ENCODE measurements around the gene MACROD2.

MACROD2 gene

GRCh38 chr20:15476186-15476585, 1480.9 kb downstream of the MACROD2 start:
- Histone ChIP-seq H3K4me3 (ENCODE audit: low read depth, low read length) (no peak overlapping the region), H3K9me3 (ENCODE audit: control insufficient read depth, insufficient read depth, low read length) (no peaks in the 10 kb centered on the region), H3K36me3 (ENCODE audit: control insufficient read depth, insufficient read depth, low read length) (no peaks in the 10 kb centered on the region), H3K9ac (ENCODE audit: low read depth, low read length) (no peak overlapping the region), H3K27me3 (ENCODE audit: control insufficient read depth, insufficient read depth, low read length) (no peaks in the 10 kb centered on the region), H3K4me1 (ENCODE audit: control insufficient read depth, insufficient read depth, low read length) (no peaks in the 10 kb centered on the region)

DNA sequence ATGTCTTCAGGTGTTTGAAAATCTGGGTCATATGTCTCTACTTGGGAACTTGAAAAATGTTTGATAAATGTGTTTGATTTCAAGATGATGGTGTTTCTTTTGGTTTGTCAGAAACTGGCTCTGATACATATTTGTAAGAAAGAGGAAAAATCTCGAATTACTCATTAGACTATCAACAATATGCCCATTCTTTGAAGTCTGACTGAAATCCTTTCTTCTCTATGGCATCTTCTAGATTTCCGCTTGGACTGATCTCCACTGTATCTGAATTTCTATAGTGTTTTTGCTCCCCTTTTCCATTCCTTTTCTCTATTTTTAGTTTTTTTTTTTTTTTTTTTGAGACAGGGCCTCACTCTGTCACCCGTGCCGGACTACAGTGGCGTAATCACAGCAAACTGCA, 1481.5 kb downstream of the MACROD2 start:
- H3K27me3 ChIP-seq (ENCODE audit: control insufficient read depth, insufficient read depth, low read length) = no peaks in the 10 kb centered on the region
- no peak overlapping the region for H3K9ac ChIP-seq (ENCODE audit: low read depth, low read length)
- no peaks in the 10 kb centered on the region for H3K4me1 ChIP-seq (ENCODE audit: control insufficient read depth, insufficient read depth, low read length)
- H3K4me3 ChIP-seq (ENCODE audit: low read depth, low read length) = no peak overlapping the region
- no peaks in the 10 kb centered on the region for H3K36me3 ChIP-seq (ENCODE audit: control insufficient read depth, insufficient read depth, low read length)
- no peaks in the 10 kb centered on the region for H3K9me3 ChIP-seq (ENCODE audit: control insufficient read depth, insufficient read depth, low read length)

DNA sequence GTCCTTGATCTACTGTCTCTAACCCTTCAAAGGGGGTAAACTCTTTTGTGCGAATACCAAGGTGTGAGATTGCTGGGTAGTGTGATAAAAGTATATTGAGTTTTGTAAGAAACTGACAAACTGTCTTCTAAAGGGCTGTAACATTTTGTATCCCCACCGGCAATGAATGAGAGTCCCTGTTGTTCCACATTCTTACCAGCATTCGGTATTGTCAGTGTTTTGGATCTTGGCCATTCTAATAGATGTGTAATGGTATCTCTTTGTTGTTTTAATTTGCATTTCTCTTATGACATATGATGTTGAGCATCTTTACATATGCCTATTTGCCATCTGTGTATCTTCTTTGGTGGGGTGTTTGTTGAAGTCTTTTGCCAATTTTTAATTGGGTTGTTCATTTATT, 1487.2 kb downstream of the MACROD2 start:
- Histone ChIP-seq H3K9me3 (ENCODE audit: control insufficient read depth, insufficient read depth, low read length) (no peaks in the 10 kb centered on the region), H3K36me3 (ENCODE audit: control insufficient read depth, insufficient read depth, low read length) (no peaks in the 10 kb centered on the region), H3K27me3 (ENCODE audit: control insufficient read depth, insufficient read depth, low read length) (no peaks in the 10 kb centered on the region), H3K4me1 (ENCODE audit: control insufficient read depth, insufficient read depth, low read length) (no peaks in the 10 kb centered on the region), H3K4me3 (ENCODE audit: low read depth, low read length) (no peak overlapping the region), H3K9ac (ENCODE audit: low read depth, low read length) (no peak overlapping the region)

DNA sequence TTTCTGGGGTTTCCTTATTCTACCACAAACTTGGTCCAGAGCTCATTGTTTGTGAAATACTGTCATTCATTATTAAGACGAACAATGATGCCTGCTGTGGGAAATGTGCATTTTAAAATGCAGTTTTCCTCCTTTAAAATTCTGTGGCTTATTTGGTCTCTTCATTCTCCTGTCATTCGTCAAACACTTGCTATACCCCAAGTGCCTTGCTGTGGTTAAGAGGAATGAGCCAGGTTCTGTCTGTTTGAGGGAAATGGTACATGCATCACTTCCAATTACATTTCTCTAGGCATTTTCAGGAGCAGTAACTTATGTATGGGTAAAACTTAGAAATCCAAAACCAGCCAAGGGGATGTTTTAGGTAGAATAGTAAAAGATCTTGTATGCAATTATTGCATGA, 1490.2 kb downstream of the MACROD2 start:
- Histone ChIP-seq H3K9me3 (ENCODE audit: control insufficient read depth, insufficient read depth, low read length) (no peaks in the 10 kb centered on the region), H3K27me3 (ENCODE audit: control insufficient read depth, insufficient read depth, low read length) (no peaks in the 10 kb centered on the region), H3K36me3 (ENCODE audit: control insufficient read depth, insufficient read depth, low read length) (no peaks in the 10 kb centered on the region), H3K4me3 (ENCODE audit: low read depth, low read length) (no peak overlapping the region), H3K9ac (ENCODE audit: low read depth, low read length) (no peak overlapping the region), H3K4me1 (ENCODE audit: control insufficient read depth, insufficient read depth, low read length) (no peaks in the 10 kb centered on the region)

DNA sequence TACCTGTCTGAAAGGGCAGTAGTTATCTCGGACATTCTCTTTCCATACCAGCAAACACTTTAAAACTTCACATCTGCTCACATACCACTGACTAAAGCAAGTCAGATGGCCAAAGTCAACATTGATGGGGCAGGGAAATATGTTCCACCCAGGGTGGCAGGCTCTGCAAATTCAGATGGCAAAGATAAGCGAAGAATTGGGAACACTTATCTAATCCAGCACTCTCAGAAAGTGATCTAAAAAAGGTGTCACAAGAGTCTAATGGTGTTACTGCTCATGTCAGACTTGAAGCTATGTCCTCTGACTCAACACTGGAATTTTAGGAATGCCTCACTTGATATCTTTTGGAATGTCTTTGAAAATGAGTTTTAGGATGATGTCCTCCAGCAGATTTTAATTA, 1491.7 kb downstream of the MACROD2 start:
- H3K4me1 ChIP-seq (ENCODE audit: control insufficient read depth, insufficient read depth, low read length) = no peaks in the 10 kb centered on the region
- H3K4me3 ChIP-seq (ENCODE audit: low read depth, low read length) = no peak overlapping the region

GRCh38 chr20:15487682-15488081, 1492.4 kb downstream of the MACROD2 start:
- Histone ChIP-seq H3K4me1 (ENCODE audit: control insufficient read depth, insufficient read depth, low read length) (no peaks in the 10 kb centered on the region), H3K4me3 (ENCODE audit: low read depth, low read length) (no peak overlapping the region), H3K9me3 (ENCODE audit: control insufficient read depth, insufficient read depth, low read length) (no peaks in the 10 kb centered on the region)

More for the DNA sequence above, 1491.7 kb downstream of the MACROD2 start:
- Histone ChIP-seq H3K9me3 (ENCODE audit: control insufficient read depth, insufficient read depth, low read length) (no peaks in the 10 kb centered on the region), H3K9ac (ENCODE audit: low read depth, low read length) (no peak overlapping the region), H3K36me3 (ENCODE audit: control insufficient read depth, insufficient read depth, low read length) (no peaks in the 10 kb centered on the region), H3K27me3 (ENCODE audit: control insufficient read depth, insufficient read depth, low read length) (no peaks in the 10 kb centered on the region)

DNA sequence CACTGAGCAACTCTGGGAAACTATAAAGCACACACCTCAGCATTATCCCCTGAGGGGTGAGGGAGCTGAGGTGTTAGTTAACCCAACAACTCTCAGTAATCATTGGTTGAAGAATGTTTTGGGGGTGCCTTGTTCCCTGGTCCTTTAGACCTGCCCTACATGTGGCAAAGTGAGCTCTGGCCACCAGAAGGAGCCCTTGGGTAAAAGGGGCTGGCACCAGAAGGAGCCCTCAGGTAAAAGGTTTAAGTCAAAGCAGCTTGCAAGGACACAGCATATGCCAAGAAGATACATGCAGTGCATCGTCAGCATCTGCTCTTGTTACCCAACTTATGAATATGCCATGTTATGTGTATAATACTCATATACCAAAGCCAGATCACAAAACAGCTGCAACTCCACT, 1496.3 kb downstream of the MACROD2 start:
- Histone ChIP-seq H3K4me3 (ENCODE audit: low read depth, low read length) (no peak overlapping the region), H3K9me3 (ENCODE audit: control insufficient read depth, insufficient read depth, low read length) (no peaks in the 10 kb centered on the region), H3K9ac (ENCODE audit: low read depth, low read length) (no peak overlapping the region), H3K36me3 (ENCODE audit: control insufficient read depth, insufficient read depth, low read length) (no peaks in the 10 kb centered on the region), H3K4me1 (ENCODE audit: control insufficient read depth, insufficient read depth, low read length) (no peaks in the 10 kb centered on the region), H3K27me3 (ENCODE audit: control insufficient read depth, insufficient read depth, low read length) (no peaks in the 10 kb centered on the region)

More at GRCh38 chr20:15487682-15488081, 1492.4 kb downstream of the MACROD2 start:
- Histone ChIP-seq H3K36me3 (ENCODE audit: control insufficient read depth, insufficient read depth, low read length) (no peaks in the 10 kb centered on the region), H3K27me3 (ENCODE audit: control insufficient read depth, insufficient read depth, low read length) (no peaks in the 10 kb centered on the region), H3K9ac (ENCODE audit: low read depth, low read length) (no peak overlapping the region)

- no peaks in the 10 kb centered on the region for H3K27me3 ChIP-seq (ENCODE audit: control insufficient read depth, insufficient read depth, low read length)
- no peak overlapping the region for H3K4me3 ChIP-seq (ENCODE audit: low read depth, low read length)
- no peaks in the 10 kb centered on the region for H3K4me1 ChIP-seq (ENCODE audit: control insufficient read depth, insufficient read depth, low read length)
- H3K9ac ChIP-seq (ENCODE audit: low read depth, low read length) = no peak overlapping the region
- no peaks in the 10 kb centered on the region for H3K36me3 ChIP-seq (ENCODE audit: control insufficient read depth, insufficient read depth, low read length)
- no peaks in the 10 kb centered on the region for H3K9me3 ChIP-seq (ENCODE audit: control insufficient read depth, insufficient read depth, low read length)
Observed at GRCh38 chr20:15494851-15495250, 1499.5 kb downstream of the MACROD2 start.

DNA sequence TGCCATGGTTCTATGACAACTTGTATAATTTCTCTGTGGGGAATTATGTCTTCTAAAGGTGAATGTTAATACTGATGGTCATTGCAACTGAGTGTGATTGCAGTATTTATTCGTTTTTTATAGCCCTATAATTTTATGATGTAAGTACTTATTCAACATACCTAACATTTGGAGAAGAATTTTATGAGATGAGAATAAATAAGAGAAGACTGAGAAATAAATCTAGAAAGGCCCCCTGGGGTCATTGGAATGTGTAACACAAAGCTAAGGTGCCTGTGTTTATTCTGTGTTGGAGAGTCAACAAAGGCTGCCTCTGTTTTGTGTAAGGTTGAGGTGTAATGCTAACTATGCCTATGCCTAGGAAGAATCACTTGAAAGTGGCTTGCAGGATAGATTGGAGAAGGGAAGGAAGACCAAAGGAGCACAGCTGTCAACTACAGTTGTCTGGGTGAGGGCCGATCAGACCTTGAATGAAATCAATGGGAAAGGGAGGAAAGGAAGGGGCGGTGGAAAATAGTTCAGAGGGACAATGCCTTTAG, 1501.3 kb downstream of the MACROD2 start:
- no peaks in the 10 kb centered on the region for H3K4me1 ChIP-seq (ENCODE audit: control insufficient read depth, insufficient read depth, low read length)
- H3K9me3 ChIP-seq (ENCODE audit: control insufficient read depth, insufficient read depth, low read length) = no peaks in the 10 kb centered on the region
- no peak overlapping the region for H3K9ac ChIP-seq (ENCODE audit: low read depth, low read length)
- no peaks in the 10 kb centered on the region for H3K27me3 ChIP-seq (ENCODE audit: control insufficient read depth, insufficient read depth, low read length)
- no peak overlapping the region for H3K4me3 ChIP-seq (ENCODE audit: low read depth, low read length)
- H3K36me3 ChIP-seq (ENCODE audit: control insufficient read depth, insufficient read depth, low read length) = no peaks in the 10 kb centered on the region

GRCh38 chr20:15498926-15499325, 1503.6 kb downstream of the MACROD2 start:
- Histone ChIP-seq H3K9ac (ENCODE audit: low read depth, low read length) (no peak overlapping the region), H3K4me1 (ENCODE audit: control insufficient read depth, insufficient read depth, low read length) (no peaks in the 10 kb centered on the region), H3K4me3 (ENCODE audit: low read depth, low read length) (no peak overlapping the region), H3K36me3 (ENCODE audit: control insufficient read depth, insufficient read depth, low read length) (no peaks in the 10 kb centered on the region), H3K9me3 (ENCODE audit: control insufficient read depth, insufficient read depth, low read length) (no peaks in the 10 kb centered on the region), H3K27me3 (ENCODE audit: control insufficient read depth, insufficient read depth, low read length) (no peaks in the 10 kb centered on the region)

DNA sequence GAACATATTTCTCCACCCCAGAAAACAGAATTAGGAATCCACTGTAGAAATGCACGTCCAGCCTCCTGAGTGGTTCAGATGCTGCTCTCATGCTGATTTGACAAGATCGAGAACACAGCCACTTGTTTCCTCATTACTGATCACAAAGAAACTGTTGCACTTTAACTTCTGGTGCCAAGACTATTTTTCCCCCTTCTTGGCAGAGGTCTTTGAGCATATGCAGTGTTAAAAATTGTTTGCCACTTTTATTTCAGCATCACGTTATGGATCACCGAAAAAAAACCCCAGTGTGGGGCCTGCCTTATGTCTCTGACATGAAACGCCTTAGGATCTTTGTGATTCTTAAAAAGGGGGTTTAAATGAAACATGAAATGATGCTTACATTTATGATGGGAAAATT, 1511.0 kb downstream of the MACROD2 start:
- no peaks in the 10 kb centered on the region for H3K9me3 ChIP-seq (ENCODE audit: control insufficient read depth, insufficient read depth, low read length)

GRCh38 chr20:15507151-15507550, 1511.8 kb downstream of the MACROD2 start:
- H3K4me1 ChIP-seq (ENCODE audit: control insufficient read depth, insufficient read depth, low read length) = no peaks in the 10 kb centered on the region
- no peak overlapping the region for H3K9ac ChIP-seq (ENCODE audit: low read depth, low read length)
- H3K9me3 ChIP-seq (ENCODE audit: control insufficient read depth, insufficient read depth, low read length) = no peaks in the 10 kb centered on the region
- H3K4me3 ChIP-seq (ENCODE audit: low read depth, low read length) = no peak overlapping the region
- H3K36me3 ChIP-seq (ENCODE audit: control insufficient read depth, insufficient read depth, low read length) = no peaks in the 10 kb centered on the region
- no peaks in the 10 kb centered on the region for H3K27me3 ChIP-seq (ENCODE audit: control insufficient read depth, insufficient read depth, low read length)

More for the DNA sequence above, 1511.0 kb downstream of the MACROD2 start:
- H3K27me3 ChIP-seq (ENCODE audit: control insufficient read depth, insufficient read depth, low read length) = no peaks in the 10 kb centered on the region
- no peaks in the 10 kb centered on the region for H3K36me3 ChIP-seq (ENCODE audit: control insufficient read depth, insufficient read depth, low read length)
- H3K4me1 ChIP-seq (ENCODE audit: control insufficient read depth, insufficient read depth, low read length) = no peaks in the 10 kb centered on the region
- H3K9ac ChIP-seq (ENCODE audit: low read depth, low read length) = no peak overlapping the region
- H3K4me3 ChIP-seq (ENCODE audit: low read depth, low read length) = no peak overlapping the region

All from iPS-15b (cell line).